OCI-LY7 (cell line): Measurements from ENCODE around the gene ARHGEF40. TPM values are rescaled to one million over a fixed set of nuclear protein-coding genes. Genes with fewer than 3 reads are reported as not detected.
A peak's percentile ranks its signal among the peaks of the same experiment; 100 is the strongest.

Source experiments
- BruUV-seq: library from RNA; stranded (reverse); fragments of 400-500 nt; replicated peaks from 2 replicates; lab custom pipeline; 2021; lab: Mats Ljungman, UMichigan
- CTCF ChIA-PET: fragments of 300-600 bp; sonication (Branson Sonifier 250); formaldehyde crosslinking; loops from one replicate; lab custom pipeline; 2022; ENCODE audit warnings: antibody characterized with exemption; ENCODE audit not compliant: unreplicated experiment; lab: Charles Lee
- POLR2A ChIA-PET: fragments of 300-600 bp; sonication (Branson Sonifier 250); formaldehyde crosslinking; loops from one replicate; lab custom pipeline; 2022; ENCODE audit warnings: antibody characterized with exemption; lab: Charles Lee
- DNase-seq: peaks from one replicate; pipeline ENCODE4 v3.0.0-alpha.2; 2015; ENCODE audit warnings: low spot score
- H2AFZ ChIP-seq: fragments of 200-600 bp; sonication (generic), shearing (Covaris generic); 2 replicates; pipeline ENCODE4 v1.6.1; 2014; ENCODE audit warnings: mild to moderate bottlenecking, antibody characterized with exemption, low read length, moderate library complexity
- H3K27ac ChIP-seq: fragments of 200-600 bp; sonication (generic); 2 replicates; pipeline ENCODE4 v1.5.1; 2014; ENCODE audit warnings: mixed run types, low read depth, mild to moderate bottlenecking, moderate library complexity, low read length, inconsistent platforms; ENCODE audit not compliant: poor library complexity, severe bottlenecking
- H3K36me3 ChIP-seq: fragments of 200-600 bp; sonication (generic); 2 replicates; pipeline ENCODE4 v1.6.1; 2014; ENCODE audit warnings: mild to moderate bottlenecking, antibody characterized with exemption, low read length, moderate library complexity, mixed read lengths; ENCODE audit not compliant: insufficient read depth
- H3K4me1 ChIP-seq: fragments of 200-600 bp; sonication (generic); 2 replicates; pipeline ENCODE4 v1.5.1; 2014; ENCODE audit warnings: mild to moderate bottlenecking, low read length; ENCODE audit not compliant: insufficient read depth, poor library complexity, severe bottlenecking
- H3K4me2 ChIP-seq: fragments of 200-600 bp; sonication (generic); 2 replicates; pipeline ENCODE4 v1.6.1; 2014; ENCODE audit warnings: mild to moderate bottlenecking, low read length
- H3K4me3 ChIP-seq: fragments of 200-600 bp; sonication (generic); 2 replicates; pipeline ENCODE4 v1.5.1; 2014; ENCODE audit warnings: mild to moderate bottlenecking, low read depth, low read length; ENCODE audit not compliant: poor library complexity, severe bottlenecking
- H3K79me2 ChIP-seq: fragments of 200-600 bp; sonication (generic); 2 replicates; pipeline ENCODE4 v1.6.1; 2016; ENCODE audit warnings: low read depth, mild to moderate bottlenecking, low read length, moderate library complexity, mixed read lengths; ENCODE audit not compliant: insufficient read depth
- H3K9me2 ChIP-seq: fragments of 200-600 bp; sonication (generic); 2 replicates; pipeline ENCODE4 v1.6.1; 2016; ENCODE audit warnings: mild to moderate bottlenecking, low read length, mixed read lengths; ENCODE audit not compliant: insufficient read depth
- H3K9me3 ChIP-seq: fragments of 200-600 bp; sonication (generic); 2 replicates; pipeline ENCODE4 v1.6.1; 2014; ENCODE audit warnings: mild to moderate bottlenecking, mixed run types, low read length, mixed read lengths
- H4K20me1 ChIP-seq: fragments of 200-600 bp; sonication (generic); 2 replicates; pipeline ENCODE4 v1.6.1; 2014; ENCODE audit warnings: mild to moderate bottlenecking, antibody characterized with exemption, low read length, moderate library complexity, mixed read lengths; ENCODE audit not compliant: insufficient read depth
- EZH2phosphoT487 ChIP-seq: fragments of 200-600 bp; sonication (generic); IDR thresholded peaks from 2 replicates; pipeline ENCODE4 v1.6.1; 2018; ENCODE audit warnings: low read depth, borderline replicate concordance, mild to moderate bottlenecking, mixed run types, antibody characterized with exemption, low read length, moderate library complexity, mixed read lengths
- intact Hi-C: fragments of 100-400 bp; cut with micrococcal nuclease; formaldehyde crosslinking; loops from one replicate; pipeline ENCODE4 v1.10.0; 2022; ENCODE audit not compliant: unreplicated experiment
- total RNA-seq, 2 experiments: library from RNA; depleted of rRNA in 1 of 2; stranded (reverse); fragments of >200 nt in 1 of 2; shearing (Covaris generic) in 1 of 2; gene quantifications; 2 replicates each; pipeline ENCODE4 v1.2.3, GENCODE V29; 2014 to 2022
- TF ChIP-seq, protein P1 (sequence below): fragments of 200-600 bp; sonication (generic); conservative IDR thresholded peaks from 2 replicates; pipeline ENCODE4 v1.5.1; 2014; ENCODE audit warnings: mild to moderate bottlenecking, antibody characterized with exemption, low read length, moderate library complexity, mixed read lengths

Gene ARHGEF40
- total RNA-seq, 2 experiments from 2014 or later: 1.3 to 2.0 TPM

DNA sequence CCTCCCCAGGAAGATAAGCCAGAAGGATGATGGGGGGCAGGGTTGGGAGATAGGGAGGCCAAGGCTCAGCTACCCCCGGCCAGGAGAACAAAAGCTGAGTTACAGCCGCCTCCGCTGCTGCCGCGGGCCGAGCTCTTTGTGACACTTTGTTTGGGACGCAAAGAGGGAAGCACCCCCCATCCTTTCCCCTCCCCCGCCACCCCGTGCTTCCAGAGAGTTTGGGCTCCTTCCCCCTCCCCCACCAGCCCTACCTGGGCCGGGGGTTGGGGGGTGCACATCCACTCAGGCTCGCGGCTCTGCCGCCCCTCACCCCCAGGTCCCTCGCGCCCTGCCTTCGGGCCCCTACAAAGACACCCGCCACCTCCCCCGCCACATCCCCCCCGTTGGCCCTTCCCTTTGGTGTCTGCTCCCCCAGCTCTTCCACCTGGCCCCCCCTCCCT lies 27.6 kb downstream of the ARHGEF40 start:
- POLR2A ChIA-PET: interaction anchor here (0.7 kb wide), 1 partner anchor 27 kb away, joined by 4 read pairs; the partner anchor contains the start of gene ARHGEF40
- no peak for TF ChIP-seq EZH2phosphoT487
- TF ChIP-seq, protein P1, sequence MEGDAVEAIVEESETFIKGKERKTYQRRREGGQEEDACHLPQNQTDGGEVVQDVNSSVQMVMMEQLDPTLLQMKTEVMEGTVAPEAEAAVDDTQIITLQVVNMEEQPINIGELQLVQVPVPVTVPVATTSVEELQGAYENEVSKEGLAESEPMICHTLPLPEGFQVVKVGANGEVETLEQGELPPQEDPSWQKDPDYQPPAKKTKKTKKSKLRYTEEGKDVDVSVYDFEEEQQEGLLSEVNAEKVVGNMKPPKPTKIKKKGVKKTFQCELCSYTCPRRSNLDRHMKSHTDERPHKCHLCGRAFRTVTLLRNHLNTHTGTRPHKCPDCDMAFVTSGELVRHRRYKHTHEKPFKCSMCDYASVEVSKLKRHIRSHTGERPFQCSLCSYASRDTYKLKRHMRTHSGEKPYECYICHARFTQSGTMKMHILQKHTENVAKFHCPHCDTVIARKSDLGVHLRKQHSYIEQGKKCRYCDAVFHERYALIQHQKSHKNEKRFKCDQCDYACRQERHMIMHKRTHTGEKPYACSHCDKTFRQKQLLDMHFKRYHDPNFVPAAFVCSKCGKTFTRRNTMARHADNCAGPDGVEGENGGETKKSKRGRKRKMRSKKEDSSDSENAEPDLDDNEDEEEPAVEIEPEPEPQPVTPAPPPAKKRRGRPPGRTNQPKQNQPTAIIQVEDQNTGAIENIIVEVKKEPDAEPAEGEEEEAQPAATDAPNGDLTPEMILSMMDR: no peak
- peak overlapping the region; percentile 12 for H3K27ac ChIP-seq
- peak overlapping the region; percentile 61 for H3K4me3 ChIP-seq
- no peak overlapping the region; the same call in 1 of the 2 replicates for H2AFZ ChIP-seq
- peak overlapping the region; percentile 69 for H3K4me2 ChIP-seq
- peak; percentile 37 for DNase-seq
- H3K79me2 ChIP-seq: no peaks in the 10 kb centered on the region
- no TSS peak for BruUV-seq
- no peaks in the 10 kb centered on the region for H3K9me3 ChIP-seq
- intact Hi-C loops: no loop called here
- no peaks in the 10 kb centered on the region for H3K9me2 ChIP-seq
- peaks cover 38% of the 10 kb centered on the region for H3K4me1 ChIP-seq
- CTCF ChIA-PET: interaction anchor here (0.6 to 1.5 kb wide), 3 partner anchors 30 to 127 kb away, joined by 3 to 4 read pairs (median 3); no protein-coding TSS in a partner anchor
- H4K20me1 ChIP-seq: no peaks in the 10 kb centered on the region; the same call in 1 of the 2 replicates
- H3K36me3 ChIP-seq: no peaks in the 10 kb centered on the region

DNA sequence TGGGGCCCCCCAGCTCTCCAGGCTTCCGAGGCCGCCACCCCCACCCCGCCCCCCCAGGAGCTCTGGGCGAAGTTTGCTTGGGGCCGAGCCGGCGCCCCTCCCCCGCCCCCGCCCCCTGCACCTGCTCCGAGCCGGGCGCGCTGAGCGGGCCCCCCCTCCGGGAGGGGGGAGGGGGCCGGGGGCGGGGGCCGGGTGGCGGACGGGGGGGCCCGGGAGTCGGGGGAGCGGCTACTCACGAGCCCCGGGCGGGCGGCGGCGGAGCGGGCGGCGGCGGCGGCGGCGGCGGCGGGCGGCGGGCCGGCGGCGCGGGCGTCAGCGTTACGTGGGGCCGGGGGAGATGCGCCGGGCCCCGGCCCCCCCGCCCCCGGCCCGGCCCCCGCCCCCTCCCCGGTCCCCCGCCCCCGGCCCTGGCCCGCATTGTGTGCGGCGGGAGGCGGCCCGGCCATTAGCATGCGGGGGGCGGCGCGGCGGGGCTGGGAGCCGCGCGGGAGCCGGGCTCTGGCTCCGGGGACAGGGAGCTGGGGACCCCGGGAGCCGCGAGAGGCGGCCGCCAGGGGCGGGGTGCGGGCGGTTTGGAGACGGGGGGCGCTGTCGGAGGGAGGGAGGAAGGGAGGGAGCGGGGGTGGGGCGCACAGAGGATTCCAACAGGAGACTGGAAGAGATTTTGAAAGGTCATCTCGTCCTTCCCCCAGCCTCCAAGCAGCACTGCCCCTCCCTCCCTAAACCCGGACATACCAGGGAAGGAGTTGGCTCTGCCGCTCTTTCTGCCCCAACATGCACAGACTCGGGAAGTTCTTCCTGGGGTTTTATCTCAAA lies 28.2 kb downstream of the ARHGEF40 start, which contains the start of gene ZNF219:
TSS of gene ZNF219 (minus strand) at position 580 of the 816 bp plus-strand sequence. CDS start 5,064 bp downstream, outside the sequence.
- peak; percentile 55 for DNase-seq
- intact Hi-C loops: no loop called here
- Histone ChIP-seq H3K36me3 (no peaks in the 10 kb centered on the region), H3K4me2 (peak within 1 kb of the TSS; percentile 99), H3K4me3 (peak within 1 kb of the TSS; percentile 92), H3K9me2 (no peaks in the 10 kb centered on the region), H3K9me3 (no peaks in the 10 kb centered on the region), H3K79me2 (no peaks in the 10 kb centered on the region), H2AFZ (peak within 1 kb of the TSS; percentile 92), H3K4me1 (peaks cover 41% of the 10 kb centered on the region), H3K27ac (peak within 1 kb of the TSS; percentile 27), H4K20me1 (no peaks in the 10 kb centered on the region; the same call in 1 of the 2 replicates)
- POLR2A ChIA-PET: no interaction called here
- no peak for TF ChIP-seq EZH2phosphoT487
- TF ChIP-seq, protein P1: 0 out of 2 replicates have a peak, but pooled peaks have one; percentile 26
- no TSS peak for BruUV-seq
- CTCF ChIA-PET: interaction anchor here (0.6 to 1.5 kb wide), 3 partner anchors 31 to 127 kb away, joined by 3 to 4 read pairs (median 3); no protein-coding TSS in a partner anchor
